Chondrocyte (in vitro differentiated cells): ENCODE data around the gene GREB1. TPM values are rescaled to one million over a fixed set of nuclear protein-coding genes. Genes with fewer than 3 reads are reported as not detected.

Experiments
- DNase-seq: peaks from one replicate; pipeline ENCODE4 v3.0.0; 2021; ENCODE audit warnings: mixed read lengths, low spot score
- H3K27ac Mint-ChIP-seq: one replicate; pipeline ENCODE4 v1.8.0; 2021; ENCODE audit warnings: mild to moderate bottlenecking, moderate library complexity, mixed read lengths; ENCODE audit not compliant: unreplicated experiment
- H3K27me3 Mint-ChIP-seq: 2 replicates; pipeline ENCODE4 v1.8.0; 2021; ENCODE audit warnings: low read depth, mixed read lengths
- H3K36me3 Mint-ChIP-seq: 2 replicates; pipeline ENCODE4 v1.8.0; 2021; ENCODE audit warnings: low read depth, mixed read lengths
- H3K4me1 Mint-ChIP-seq: 2 replicates; pipeline ENCODE4 v1.8.0; 2021; ENCODE audit warnings: low read depth, mild to moderate bottlenecking, mixed read lengths
- H3K4me3 Mint-ChIP-seq: one replicate; pipeline ENCODE4 v1.8.0; 2021; ENCODE audit warnings: mild to moderate bottlenecking, moderate library complexity, mixed read lengths; ENCODE audit not compliant: unreplicated experiment
- H3K9me3 Mint-ChIP-seq: 2 replicates; pipeline ENCODE4 v1.8.0; 2021; ENCODE audit warnings: low read depth, mixed read lengths
- total RNA-seq: library from RNA; stranded (reverse); gene quantifications from 3 replicates; pipeline ENCODE4 v1.2.1, GENCODE V29; 2021
- TF ChIP-seq, protein P1 (sequence below): fragments of 200-600 bp; sonication (generic); IDR thresholded peaks from 2 replicates; pipeline ENCODE4 v1.5.0; 2021; ENCODE audit warnings: antibody characterized with exemption, mild to moderate bottlenecking, moderate library complexity

GREB1 gene
- total RNA-seq, 1 donor from 2014 or later = 0.52 TPM

DNA sequence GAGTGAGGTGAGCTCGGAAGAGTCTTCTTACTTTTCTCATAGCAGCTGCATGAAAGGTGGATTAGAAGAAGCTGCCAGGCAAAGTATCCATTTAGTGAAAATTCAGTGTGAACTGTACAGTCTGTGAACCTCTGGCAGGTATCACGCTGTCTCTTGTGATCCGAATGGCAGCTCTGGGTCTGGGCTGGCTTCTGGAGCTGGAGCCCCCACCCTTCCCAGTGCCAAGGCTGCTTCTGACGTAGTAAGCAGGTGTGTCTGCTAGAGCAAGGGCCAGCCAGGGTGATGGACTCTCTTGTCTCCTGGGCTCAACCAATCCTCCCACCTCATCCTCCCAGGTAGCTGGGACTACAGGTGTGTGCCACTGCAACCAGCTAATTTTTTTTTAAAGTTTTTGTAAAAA, 150.1 kb downstream of the GREB1 start:
- peaks cover 33% of the 10 kb centered on the region for H3K27me3 Mint-ChIP-seq
- no peak for DNase-seq
- H3K27ac Mint-ChIP-seq = no peak overlapping the region
- TF ChIP-seq, protein P1, sequence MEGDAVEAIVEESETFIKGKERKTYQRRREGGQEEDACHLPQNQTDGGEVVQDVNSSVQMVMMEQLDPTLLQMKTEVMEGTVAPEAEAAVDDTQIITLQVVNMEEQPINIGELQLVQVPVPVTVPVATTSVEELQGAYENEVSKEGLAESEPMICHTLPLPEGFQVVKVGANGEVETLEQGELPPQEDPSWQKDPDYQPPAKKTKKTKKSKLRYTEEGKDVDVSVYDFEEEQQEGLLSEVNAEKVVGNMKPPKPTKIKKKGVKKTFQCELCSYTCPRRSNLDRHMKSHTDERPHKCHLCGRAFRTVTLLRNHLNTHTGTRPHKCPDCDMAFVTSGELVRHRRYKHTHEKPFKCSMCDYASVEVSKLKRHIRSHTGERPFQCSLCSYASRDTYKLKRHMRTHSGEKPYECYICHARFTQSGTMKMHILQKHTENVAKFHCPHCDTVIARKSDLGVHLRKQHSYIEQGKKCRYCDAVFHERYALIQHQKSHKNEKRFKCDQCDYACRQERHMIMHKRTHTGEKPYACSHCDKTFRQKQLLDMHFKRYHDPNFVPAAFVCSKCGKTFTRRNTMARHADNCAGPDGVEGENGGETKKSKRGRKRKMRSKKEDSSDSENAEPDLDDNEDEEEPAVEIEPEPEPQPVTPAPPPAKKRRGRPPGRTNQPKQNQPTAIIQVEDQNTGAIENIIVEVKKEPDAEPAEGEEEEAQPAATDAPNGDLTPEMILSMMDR = no peak
- peaks cover 2% of the 10 kb centered on the region for H3K36me3 Mint-ChIP-seq
- peaks cover 22% of the 10 kb centered on the region for H3K4me1 Mint-ChIP-seq
- H3K4me3 Mint-ChIP-seq = no peak overlapping the region
- H3K9me3 Mint-ChIP-seq = no peaks in the 10 kb centered on the region

DNA sequence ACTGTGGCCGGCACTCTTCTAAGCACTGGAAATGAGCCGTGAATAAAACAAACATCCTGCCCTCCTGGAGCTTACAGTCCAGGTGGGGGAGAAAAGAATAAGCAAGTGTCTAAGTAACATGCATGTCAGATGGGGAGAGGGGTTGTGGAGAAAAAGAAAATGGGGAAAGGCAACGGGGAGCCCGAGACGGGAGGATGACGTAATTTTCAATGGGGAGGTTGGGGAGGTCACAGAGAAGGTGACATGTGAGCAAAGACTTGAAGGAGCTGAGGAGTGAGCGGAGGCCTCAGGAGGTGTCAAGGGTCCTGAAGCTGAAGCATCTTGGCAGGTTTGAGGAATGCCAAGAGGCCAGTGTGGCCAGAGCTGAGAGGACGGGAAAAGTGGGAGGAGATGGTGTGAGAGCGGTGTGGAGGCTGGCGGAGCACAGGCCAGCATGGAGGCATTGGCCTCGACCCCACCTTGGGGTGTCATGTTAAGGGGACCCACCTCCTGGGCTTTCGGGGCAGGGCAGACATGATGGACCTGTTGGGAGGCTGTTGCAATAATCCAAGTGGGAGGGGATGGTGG, 151.1 kb downstream of the GREB1 start:
- H3K9me3 Mint-ChIP-seq = no peaks in the 10 kb centered on the region
- H3K27me3 Mint-ChIP-seq = peaks cover 27% of the 10 kb centered on the region
- TF ChIP-seq, protein P1 = no peak
- DNase-seq = no peak
- H3K36me3 Mint-ChIP-seq = peaks cover 2% of the 10 kb centered on the region
- no peak overlapping the region for H3K27ac Mint-ChIP-seq
- no peak overlapping the region for H3K4me3 Mint-ChIP-seq
- H3K4me1 Mint-ChIP-seq = peaks cover 24% of the 10 kb centered on the region

DNA sequence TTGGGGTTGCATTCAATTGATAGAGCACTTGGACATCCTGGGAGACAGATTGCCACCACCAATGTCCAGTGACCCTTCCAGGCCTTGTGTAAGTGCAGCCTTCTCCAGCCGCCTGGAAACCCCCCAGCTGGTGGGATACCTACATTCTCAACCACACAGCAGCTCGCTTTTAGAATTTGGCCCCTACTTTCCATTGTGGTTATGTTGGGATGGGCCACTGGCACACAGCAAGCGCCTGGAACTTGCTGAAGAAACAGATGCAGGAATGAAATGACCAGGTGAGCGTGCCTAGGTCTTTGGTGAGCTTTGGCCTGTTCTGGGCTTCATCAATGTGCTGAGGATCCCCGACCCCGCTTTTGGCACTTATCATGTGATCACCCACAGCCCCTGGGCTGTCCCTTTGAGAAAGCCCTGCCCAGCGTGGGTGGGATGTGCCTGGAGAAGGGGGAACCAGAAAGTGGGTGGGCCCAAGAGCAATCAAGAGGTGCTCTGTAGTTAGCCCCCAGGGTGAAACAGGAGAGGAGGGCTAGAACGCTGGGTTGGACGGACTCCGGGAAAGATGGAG, 152.1 kb downstream of the GREB1 start:
- H3K27me3 Mint-ChIP-seq = peaks cover 27% of the 10 kb centered on the region
- peaks cover 2% of the 10 kb centered on the region for H3K36me3 Mint-ChIP-seq
- peaks cover 17% of the 10 kb centered on the region for H3K4me1 Mint-ChIP-seq
- no peak for DNase-seq
- no peak overlapping the region for H3K4me3 Mint-ChIP-seq
- no peaks in the 10 kb centered on the region for H3K9me3 Mint-ChIP-seq
- H3K27ac Mint-ChIP-seq = no peak overlapping the region
- TF ChIP-seq, protein P1 = no peak

DNA sequence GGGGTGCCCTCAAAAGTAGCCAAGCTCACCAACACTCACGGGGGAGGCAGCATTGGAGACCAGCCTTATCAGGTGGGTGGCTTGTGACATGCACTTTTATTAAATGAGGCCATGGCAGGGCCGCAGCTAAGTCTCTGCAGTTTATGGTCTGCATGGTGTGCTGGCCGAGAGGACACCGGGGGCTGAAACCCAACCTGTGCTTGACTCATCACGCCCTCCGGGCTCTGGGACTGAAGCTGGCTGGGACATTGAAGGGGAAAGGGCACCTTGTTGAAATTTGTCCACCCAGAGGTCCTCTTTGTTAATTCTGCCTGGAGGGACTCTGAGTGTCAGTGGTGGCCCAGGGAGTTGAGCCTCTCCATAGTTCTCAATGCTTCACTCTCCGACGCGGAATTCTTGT, 153.9 kb downstream of the GREB1 start:
- no peak for DNase-seq
- Mint-ChIP-seq H3K9me3 (no peaks in the 10 kb centered on the region), H3K36me3 (peaks cover 2% of the 10 kb centered on the region), H3K27ac (peak overlapping the region; percentile 45), H3K4me1 (peaks cover 17% of the 10 kb centered on the region), H3K27me3 (peaks cover 22% of the 10 kb centered on the region), H3K4me3 (no peak overlapping the region)
- TF ChIP-seq, protein P1 = no peak

DNA sequence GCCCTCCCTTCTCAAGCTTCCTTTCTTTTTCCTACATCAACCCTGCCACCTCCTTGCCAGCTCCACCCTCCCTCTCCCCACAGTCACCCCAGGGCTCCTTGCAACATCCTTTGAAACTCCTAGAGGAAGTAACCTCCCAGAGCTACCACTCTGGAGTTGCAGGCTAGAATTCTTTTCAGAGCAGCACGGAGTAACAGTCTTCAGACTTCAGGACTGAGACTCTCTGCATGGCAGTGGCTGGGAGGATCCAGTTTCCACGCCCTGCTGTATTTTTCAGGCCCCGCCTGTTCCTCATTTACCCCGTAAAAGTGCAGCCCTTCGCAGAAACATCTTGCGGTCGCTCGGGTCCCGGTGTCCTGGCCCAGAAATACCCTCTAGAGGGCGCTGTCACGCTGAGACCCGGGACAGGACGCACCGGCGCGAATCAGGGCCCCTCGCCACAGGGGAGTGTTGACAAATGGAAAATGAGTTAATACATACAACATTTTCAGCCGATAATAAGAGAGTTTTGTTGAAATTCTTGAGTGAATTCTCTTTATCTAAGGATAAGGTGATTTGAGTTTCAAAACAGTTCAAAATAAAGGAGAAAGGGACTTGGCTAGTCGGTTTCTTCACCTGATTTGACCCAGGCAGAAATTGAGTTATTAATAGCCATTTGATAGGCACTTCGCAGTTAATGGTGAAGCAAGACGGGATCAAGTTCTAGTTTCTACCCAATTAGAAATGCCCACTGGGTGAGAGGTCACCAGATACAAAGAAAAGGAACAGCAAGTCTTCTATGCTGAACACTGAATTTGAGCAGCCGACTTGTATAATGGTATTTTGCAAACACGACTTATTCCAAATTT, 154.6 kb downstream of the GREB1 start:
- Mint-ChIP-seq H3K4me1 (peaks cover 17% of the 10 kb centered on the region), H3K4me3 (peak overlapping the region; percentile 63), H3K27ac (peak overlapping the region; percentile 45), H3K36me3 (peaks cover 2% of the 10 kb centered on the region), H3K9me3 (no peaks in the 10 kb centered on the region), H3K27me3 (peaks cover 19% of the 10 kb centered on the region)
- DNase-seq = no peak
- TF ChIP-seq, protein P1 = peak; percentile 99
